ENCODE data around the gene CEP43.

GRCh38 chr6:166972101-166972500 is 27.1 kb upstream of the CEP43 start:
- TF ChIP-seq, protein P1, sequence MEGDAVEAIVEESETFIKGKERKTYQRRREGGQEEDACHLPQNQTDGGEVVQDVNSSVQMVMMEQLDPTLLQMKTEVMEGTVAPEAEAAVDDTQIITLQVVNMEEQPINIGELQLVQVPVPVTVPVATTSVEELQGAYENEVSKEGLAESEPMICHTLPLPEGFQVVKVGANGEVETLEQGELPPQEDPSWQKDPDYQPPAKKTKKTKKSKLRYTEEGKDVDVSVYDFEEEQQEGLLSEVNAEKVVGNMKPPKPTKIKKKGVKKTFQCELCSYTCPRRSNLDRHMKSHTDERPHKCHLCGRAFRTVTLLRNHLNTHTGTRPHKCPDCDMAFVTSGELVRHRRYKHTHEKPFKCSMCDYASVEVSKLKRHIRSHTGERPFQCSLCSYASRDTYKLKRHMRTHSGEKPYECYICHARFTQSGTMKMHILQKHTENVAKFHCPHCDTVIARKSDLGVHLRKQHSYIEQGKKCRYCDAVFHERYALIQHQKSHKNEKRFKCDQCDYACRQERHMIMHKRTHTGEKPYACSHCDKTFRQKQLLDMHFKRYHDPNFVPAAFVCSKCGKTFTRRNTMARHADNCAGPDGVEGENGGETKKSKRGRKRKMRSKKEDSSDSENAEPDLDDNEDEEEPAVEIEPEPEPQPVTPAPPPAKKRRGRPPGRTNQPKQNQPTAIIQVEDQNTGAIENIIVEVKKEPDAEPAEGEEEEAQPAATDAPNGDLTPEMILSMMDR (IDR thresholded peaks at IDR 0.05; ENCODE audit: control extremely low read depth in 1 of 3, insufficient read depth in 1 of 3, low read depth in 1 of 3, low read length in 3 of 3) = no peak
- TF ChIP-seq CREB1 (IDR thresholded peaks at IDR 0.05) (no peak), EP300 (IDR thresholded peaks at IDR 0.05; ENCODE audit: borderline replicate concordance in 1 of 2, low read depth in 2 of 2, low read length in 2 of 2) (no peak), SRF (IDR thresholded peaks at IDR 0.05; ENCODE audit: low read depth, low read length) (no peak), PHF8 (conservative IDR thresholded peaks at IDR 0.05; ENCODE audit: low read depth, low read length) (no peak), GTF2F1 (IDR thresholded peaks at IDR 0.05; ENCODE audit: borderline replicate concordance, low read depth, low read length) (no peak), CBX8 (IDR thresholded peaks at IDR 0.05; ENCODE audit: borderline replicate concordance, low read depth, low read length) (no peak), POLR2A (IDR thresholded peaks at IDR 0.05; ENCODE audit: control extremely low read depth in 1 of 2, low read depth in 2 of 2, low read length in 2 of 2) (no peak), EZH2 (IDR thresholded peaks at IDR 0.05; ENCODE audit: low read depth, low read length, severe bottlenecking) (no peak), TCF12 (IDR thresholded peaks at IDR 0.05; ENCODE audit: low read depth, low read length) (no peak), CTBP2 (IDR thresholded peaks at IDR 0.05; ENCODE audit: borderline replicate concordance, insufficient read depth, insufficient read length, low read length) (no peak)
